ENCODE results near the gene TBC1D4.

TBC1D4 gene

DNA sequence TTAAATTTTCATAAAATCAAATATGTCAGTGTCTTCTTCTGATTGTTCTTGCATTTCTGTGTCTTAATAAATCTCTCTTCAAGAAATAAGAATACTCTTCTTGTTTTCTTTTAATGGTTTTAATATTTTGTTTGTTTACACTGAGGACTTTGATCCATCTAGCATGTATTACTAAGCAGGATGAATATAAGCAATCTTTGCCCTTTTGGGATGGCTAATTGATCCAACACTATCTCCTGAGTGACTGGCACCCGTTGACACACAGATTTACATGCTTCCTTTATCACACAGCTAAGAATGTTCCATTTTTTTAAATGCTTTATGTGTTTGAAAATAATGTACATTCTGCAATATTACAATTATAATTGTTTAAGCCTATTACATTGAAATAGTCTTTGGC is 134.5 kb downstream of the TBC1D4 start:
- TF ChIP-seq ZFX (IDR thresholded peaks at IDR 0.05; ENCODE audit: borderline replicate concordance): no peak
- TF ChIP-seq, protein P1, sequence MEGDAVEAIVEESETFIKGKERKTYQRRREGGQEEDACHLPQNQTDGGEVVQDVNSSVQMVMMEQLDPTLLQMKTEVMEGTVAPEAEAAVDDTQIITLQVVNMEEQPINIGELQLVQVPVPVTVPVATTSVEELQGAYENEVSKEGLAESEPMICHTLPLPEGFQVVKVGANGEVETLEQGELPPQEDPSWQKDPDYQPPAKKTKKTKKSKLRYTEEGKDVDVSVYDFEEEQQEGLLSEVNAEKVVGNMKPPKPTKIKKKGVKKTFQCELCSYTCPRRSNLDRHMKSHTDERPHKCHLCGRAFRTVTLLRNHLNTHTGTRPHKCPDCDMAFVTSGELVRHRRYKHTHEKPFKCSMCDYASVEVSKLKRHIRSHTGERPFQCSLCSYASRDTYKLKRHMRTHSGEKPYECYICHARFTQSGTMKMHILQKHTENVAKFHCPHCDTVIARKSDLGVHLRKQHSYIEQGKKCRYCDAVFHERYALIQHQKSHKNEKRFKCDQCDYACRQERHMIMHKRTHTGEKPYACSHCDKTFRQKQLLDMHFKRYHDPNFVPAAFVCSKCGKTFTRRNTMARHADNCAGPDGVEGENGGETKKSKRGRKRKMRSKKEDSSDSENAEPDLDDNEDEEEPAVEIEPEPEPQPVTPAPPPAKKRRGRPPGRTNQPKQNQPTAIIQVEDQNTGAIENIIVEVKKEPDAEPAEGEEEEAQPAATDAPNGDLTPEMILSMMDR (IDR thresholded peaks at IDR 0.05): no peak
- H3K27ac ChIP-seq: no peak overlapping the region

DNA sequence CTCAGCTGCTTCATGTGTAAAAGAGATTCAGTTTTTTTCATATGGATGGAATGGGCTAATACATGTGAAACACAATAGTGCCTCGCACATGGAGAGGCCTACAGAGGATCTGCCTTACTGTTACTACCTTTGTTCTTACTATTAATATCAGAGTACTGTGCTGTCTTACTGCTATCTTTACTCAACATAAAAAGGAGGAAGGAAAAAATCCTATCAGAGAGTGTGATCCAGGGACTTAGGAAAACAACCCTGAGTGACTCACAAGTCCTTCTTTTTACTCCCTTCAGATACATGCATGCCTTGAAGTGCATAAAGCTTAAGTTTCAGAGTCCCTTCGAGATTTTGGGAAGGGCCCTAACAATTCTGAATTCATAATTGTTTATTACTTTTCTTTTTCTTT is 136.8 kb downstream of the TBC1D4 start:
- TF ChIP-seq ZFX (IDR thresholded peaks at IDR 0.05; ENCODE audit: borderline replicate concordance): no peak
- TF ChIP-seq, protein P1 (IDR thresholded peaks at IDR 0.05): no peak
- no peak overlapping the region for H3K27ac ChIP-seq

DNA sequence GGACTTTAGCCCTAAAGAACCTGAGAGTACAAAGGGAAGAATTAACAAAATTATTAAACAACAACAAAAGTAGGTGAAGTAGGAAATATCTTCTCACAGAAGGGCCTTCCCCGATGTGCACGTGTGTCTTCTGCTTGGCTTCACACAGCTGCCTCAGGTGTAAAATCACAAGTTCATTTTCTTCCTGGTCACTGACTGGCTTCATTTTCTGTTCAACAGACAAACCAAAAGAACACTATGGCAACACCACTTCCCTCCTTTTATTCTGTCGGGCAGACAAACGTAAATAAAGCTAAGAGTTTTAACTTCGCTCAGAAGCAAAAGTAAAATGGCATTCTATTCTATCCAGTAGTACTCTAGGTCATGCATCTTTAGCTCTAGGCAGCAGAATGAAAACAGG is 140.9 kb downstream of the TBC1D4 start:
- TF ChIP-seq, protein P1 (IDR thresholded peaks at IDR 0.05): no peak
- no peak for TF ChIP-seq ZFX (IDR thresholded peaks at IDR 0.05; ENCODE audit: borderline replicate concordance)
- H3K27ac ChIP-seq: no peak overlapping the region

DNA sequence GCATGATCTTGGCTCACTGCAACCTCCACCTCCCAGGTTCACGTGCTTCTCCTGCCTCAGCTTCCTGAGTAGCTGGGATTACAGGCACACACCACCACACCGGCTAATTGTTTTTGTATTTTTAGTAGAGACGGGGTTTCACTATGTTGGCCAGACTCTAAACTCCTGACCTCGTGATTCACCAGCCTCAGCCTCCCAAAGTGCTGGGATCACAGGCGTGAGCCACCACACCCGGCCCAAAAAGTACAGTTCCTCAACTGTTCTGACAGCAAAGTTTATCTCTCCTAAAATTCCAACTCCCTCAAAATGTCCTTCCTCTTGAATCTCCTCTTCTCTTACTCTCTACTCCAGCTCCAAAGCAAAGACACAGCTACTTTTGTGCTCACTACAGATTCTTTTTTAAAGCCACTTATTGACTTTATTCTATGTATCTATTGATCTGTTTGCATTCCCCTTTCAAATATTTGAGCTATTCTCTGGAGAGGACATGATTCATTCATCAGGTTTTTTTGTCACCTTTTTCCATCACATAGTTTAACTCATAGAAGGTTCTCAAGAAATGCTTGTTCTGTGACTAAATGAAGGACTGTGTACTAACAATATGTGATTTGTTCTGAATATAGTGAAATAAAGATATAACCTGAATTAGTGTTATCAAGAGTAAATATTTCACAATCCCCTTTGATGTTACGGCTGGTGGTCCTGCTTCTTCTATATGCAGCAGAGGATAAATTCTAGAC is 142.2 kb downstream of the TBC1D4 start:
- H3K27ac ChIP-seq: no peak overlapping the region
- no peak for TF ChIP-seq ZFX (IDR thresholded peaks at IDR 0.05; ENCODE audit: borderline replicate concordance)
- TF ChIP-seq, protein P1 (IDR thresholded peaks at IDR 0.05): no peak

DNA sequence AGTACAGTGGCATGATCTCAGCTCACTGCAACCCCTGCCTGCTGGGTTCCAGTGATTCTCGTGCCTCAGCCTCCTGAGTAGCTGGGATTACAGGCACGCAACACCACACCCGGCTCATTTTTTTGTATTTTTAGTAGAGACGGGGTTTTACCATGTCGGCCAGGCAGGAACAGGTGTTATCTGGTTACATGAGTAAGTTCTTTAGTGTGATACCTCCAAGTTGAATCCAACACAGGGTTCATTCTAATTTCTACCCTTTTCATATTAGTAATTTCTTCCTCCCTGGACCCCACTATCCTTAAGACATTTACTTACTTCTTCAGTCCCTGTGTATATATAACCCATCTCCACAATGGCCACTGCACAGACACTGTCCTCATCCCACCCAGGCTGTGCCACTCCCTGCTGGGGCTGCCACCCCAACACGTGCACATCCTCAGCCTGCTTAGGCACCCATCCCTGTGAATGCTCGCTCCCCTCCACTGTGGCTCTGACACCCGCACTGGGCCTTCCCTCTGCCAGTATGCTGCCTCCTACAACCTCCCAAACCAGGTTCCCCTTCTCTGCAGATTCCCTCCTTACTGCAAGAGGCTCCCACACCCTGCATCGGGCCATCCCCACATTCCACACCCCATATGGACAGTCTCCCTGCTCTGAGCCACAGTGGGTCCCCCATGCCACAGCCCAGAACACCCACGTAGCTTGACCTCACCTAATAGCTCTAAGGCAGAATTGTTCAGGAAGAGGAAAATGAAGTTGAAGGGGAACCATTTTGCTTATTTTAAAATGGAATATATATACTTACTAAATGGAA is 147.1 kb downstream of the TBC1D4 start:
- TF ChIP-seq, protein P1 (IDR thresholded peaks at IDR 0.05): no peak
- no peak for TF ChIP-seq ZFX (IDR thresholded peaks at IDR 0.05; ENCODE audit: borderline replicate concordance)
- no peak overlapping the region for H3K27ac ChIP-seq

DNA sequence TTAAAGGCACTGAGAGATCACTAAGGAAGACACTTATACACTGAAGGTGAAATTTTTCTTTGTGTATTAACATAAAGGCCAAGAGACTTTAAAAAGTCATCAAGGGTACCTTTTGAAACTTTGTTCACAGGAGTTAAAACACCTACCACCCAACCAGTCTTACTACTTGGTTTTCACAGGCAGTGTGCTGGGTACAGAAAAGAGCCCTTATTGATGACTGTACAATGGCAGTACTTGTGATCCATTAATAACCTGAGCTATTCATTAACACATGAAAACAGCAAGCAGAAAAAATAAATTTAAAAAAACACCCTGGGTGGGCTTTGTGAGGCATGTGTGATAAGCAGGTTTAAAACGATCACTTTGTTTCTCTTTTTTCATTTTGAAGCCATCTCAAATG is 148.9 kb downstream of the TBC1D4 start:
- no peak overlapping the region for H3K27ac ChIP-seq
- no peak for TF ChIP-seq ZFX (IDR thresholded peaks at IDR 0.05; ENCODE audit: borderline replicate concordance)
- TF ChIP-seq, protein P1 (IDR thresholded peaks at IDR 0.05): no peak

All from 22Rv1 (cell line).